HG02981 (cell line): ENCODE measurements around the gene NHS.

ENCODE experiments used
- ATAC-seq: cut with Tn5 transposase; IDR thresholded peaks from one replicate; pipeline ENCODE4 v1.9.1; 2021; ENCODE audit warnings: mild to moderate bottlenecking, moderate library complexity; ENCODE audit not compliant: unreplicated experiment

Gene NHS

DNA sequence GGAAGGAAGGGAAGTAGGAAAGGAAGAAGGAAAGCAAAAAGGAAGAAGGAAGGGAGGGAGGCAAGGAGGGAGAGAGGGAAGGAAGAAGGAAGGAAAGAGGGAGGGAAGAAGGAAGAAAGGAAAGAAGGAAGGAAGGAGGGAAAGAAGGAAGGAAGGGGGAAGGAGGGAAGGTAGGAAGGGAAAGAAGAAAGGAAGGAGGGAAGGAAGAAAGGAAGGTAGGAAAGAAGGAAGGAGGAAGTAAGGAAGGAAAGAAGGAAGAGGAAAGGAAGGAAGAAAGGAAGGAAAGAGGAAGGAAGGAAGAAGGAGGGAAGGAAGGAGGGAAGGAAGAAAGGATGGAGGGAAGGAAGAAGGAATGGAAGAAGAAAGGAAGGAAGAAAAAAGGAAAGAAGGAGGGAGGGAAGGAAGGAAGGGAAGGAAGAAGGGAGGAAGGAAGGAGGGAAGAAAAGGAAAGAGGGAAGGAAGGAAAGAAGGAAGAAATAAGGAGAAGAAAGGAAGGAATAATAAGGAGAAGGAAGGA, 343.7 kb downstream of the NHS start:
- ATAC-seq, result no peak

DNA sequence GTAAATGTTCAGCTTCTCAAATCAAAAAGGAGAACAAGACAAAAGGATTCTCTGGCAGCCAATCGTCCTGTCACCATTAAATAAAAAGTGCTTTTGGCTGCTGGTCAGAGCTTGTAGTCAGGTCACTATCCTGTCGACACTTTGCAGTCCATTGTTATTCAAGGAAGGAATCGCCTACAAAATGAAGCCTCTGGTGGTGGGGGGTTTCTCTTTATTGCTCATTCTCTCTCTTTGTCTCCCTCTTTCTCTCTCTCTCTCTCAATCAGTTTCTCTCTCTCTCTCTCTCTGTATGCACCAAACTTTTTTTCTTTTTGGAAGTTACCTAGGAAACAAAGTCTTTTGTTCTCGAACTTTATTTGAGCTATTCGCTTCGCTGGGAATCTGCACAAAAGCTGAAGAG, 344.7 kb downstream of the NHS start:
- no peak for ATAC-seq

DNA sequence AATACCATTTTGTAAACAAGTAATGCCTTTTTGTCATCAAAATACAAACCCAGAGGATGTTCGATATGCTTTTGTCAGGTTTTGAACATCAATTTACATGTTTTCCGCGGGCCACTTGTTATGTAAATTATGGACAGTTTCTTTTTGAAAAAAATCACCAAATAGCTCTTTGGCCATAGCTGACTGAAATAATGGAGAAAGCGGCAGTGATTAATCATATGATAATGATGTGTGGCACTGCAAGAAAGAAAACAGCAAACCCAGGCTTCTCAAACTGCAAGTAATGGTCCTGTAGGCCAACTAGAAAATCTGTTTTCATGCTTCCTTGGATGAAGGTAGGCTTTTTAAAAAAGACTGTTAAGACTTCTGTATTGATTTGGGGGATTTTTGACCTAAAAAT, 346.7 kb downstream of the NHS start:
- ATAC-seq, result no peak

DNA sequence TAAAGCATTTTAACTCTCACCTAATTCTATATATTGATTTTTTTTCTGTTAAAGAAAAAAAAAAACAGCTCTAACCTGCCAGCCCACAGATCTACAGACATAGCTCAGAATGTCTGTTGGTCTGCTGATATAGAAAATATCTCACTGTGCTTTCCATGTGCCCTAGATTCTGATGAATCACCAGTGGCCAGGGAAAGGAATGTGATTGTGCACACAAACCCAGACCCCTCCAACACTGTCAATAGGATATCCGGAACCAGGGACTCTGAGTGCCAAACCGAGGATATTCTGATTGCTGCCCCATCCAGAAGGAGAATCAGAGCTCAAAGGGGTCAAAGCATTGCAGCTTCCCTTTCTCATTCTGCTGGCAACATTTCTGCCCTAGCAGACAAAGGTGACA, 350.2 kb downstream of the NHS start:
- ATAC-seq, result no peak

DNA sequence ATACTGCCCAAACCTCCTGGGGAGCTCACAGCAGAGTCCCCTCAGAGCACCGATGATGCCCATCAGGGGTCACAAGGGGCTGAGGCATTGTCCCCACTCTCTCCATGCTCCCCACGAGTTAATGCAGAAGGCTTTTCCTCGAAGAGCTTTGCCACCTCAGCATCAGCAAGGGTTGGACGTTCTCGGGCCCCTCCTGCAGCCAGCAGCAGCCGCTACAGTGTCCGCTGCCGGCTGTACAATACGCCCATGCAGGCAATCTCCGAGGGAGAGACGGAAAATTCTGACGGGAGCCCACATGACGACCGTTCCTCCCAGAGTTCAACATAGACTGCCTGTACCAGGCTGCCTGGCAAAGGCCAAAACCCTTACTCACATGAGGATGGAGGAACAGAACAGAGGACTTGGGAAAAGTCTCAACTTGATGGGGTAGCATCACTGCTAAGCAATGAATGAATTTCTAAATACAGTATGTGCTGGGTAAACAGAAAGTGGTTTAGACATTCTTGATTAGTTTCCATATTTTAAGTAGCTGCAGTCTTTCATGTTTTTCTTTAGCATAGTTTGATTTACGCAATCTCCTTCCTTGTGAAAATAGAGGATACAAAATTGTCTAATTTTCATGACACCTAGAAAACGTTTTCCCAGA, 357.3 kb downstream of the NHS start:
- ATAC-seq, result no peak

GRCh38 chrX:17735406-17735805, 360.4 kb downstream of the NHS start:
- no peak for ATAC-seq

GRCh38 chrX:17736478-17736855, 361.5 kb downstream of the NHS start:
- no peak for ATAC-seq

GRCh38 chrX:17736856-17737709, 362.1 kb downstream of the NHS start, which contains the start of gene SCML1:
Gene SCML1, plus strand, starts transcription at chrX:17737493. Its CDS starts 6,694 bp downstream, at chrX:17744187.
- peak; percentile 80 for ATAC-seq

GRCh38 chrX:17737710-17737985, 362.6 kb downstream of the NHS start:
- ATAC-seq, result peak; percentile 2

GRCh38 chrX:17737986-17738713, 363.1 kb downstream of the NHS start:
- no peak for ATAC-seq

GRCh38 chrX:17738737-17739535, 363.9 kb downstream of the NHS start:
- ATAC-seq, result no peak

DNA sequence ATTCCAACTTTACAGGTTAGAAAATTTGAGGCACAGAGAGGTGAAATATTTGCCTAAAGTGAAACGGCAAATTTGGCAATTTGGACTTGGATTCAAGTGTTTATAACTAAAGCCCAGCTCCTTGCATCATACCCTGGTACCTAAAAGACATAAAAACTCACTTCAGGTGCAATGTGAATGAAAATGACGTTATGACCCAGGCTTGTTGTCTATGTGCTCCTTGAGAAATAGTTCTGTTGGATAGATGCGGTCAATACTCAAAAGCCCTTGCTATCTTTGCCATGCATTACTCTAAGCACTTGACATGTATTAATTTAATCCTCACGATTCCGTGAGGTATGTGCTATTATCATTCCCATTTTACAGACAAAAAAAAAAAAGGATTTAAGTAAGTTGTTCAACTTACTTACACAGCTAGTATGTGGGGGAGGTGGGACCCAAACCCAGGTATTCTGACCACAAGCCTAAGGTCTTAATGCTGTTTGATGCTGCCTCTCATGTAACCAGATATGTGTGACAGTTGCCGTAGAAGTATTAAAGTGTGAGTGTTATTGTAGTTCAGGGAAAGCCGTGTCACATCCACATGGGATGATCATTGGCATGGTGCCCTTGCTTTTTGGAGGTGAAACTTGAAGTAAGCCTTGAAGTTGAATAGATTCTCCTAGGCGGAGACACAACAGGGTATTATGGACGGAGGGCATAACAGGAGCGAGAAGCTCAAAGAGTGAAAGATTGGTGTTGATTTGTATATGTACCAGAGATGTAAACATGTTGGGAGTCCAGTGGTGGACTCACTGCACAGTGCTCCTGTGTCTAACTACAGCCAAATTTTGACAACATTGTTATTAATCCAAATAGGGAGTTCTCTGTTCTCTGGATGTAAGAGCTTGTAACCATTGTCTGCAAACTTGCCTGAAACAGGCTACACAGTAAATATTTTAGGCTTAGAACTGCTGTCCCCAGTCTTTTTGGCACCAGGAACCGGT, 365.4 kb downstream of the NHS start:
- no peak for ATAC-seq

- no peak for ATAC-seq
Observed at GRCh38 chrX:17741123-17741511, 366.1 kb downstream of the NHS start.

GRCh38 chrX:17743913-17744312, 368.9 kb downstream of the NHS start:
- ATAC-seq, result no peak

DNA sequence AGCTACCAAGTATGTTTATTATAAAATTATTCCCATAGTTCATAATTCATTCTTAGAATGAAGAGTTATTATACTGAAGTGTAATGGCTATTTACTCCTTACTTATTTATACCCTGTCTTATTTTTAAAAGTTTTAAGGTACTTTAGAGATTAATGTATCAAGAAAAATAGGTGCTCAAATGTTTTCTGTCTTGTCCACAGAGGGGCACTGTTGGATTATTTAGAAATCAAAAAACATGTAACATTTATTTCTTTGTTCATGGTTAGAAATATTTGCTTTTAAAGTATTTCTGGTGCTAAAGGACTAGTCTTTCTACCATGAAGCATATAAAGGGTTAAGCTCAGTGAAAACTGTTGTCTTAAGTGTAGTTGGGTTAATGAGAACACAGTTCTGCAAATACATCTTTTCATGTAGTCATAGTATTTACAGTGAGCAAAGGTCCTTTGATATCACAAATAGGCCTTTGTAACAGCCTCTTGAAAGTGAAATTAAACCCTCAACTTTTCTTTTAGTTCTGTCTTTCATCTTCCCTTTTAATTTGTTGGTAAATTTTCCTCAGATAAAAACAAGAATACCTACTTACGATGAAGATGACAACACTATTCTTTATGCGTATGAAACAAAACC, 370.0 kb downstream of the NHS start:
- ATAC-seq, result no peak

GRCh38 chrX:17747692-17748091, 372.7 kb downstream of the NHS start:
- ATAC-seq, result no peak

GRCh38 chrX:17748684-17749083, 373.7 kb downstream of the NHS start:
- no peak for ATAC-seq

- no peak for ATAC-seq
Observed at GRCh38 chrX:17750436-17750835, 375.4 kb downstream of the NHS start.

DNA sequence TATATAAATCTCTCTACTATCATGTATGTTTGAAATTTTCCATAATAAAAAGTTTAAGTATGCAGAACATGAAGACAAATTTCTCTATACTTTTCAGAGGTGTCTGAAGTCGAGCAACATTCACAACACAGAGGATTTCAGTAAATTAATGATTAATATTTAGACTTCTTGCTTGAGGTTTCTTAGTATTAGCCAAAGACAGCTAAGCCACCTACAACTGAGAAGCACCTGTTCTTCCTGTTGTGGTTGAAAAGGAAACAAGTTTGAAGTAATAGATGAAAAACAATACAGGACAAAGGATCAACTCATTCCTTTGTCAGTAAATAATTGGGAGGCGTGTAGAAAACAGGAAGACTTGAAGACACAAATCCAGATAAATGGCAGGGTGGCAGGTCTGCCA, 383.4 kb downstream of the NHS start:
- ATAC-seq, result peak; percentile 96
